ENCODE results near the gene CRABP2. TPM values are rescaled to one million over a fixed set of nuclear protein-coding genes. Genes with fewer than 3 reads are reported as not detected.

CRABP2 gene
- total and polyA plus RNA-seq, 2 donors (not counting 1 experiment from before 2014, with no cell fraction given): 0.89 to 1.2 TPM

DNA sequence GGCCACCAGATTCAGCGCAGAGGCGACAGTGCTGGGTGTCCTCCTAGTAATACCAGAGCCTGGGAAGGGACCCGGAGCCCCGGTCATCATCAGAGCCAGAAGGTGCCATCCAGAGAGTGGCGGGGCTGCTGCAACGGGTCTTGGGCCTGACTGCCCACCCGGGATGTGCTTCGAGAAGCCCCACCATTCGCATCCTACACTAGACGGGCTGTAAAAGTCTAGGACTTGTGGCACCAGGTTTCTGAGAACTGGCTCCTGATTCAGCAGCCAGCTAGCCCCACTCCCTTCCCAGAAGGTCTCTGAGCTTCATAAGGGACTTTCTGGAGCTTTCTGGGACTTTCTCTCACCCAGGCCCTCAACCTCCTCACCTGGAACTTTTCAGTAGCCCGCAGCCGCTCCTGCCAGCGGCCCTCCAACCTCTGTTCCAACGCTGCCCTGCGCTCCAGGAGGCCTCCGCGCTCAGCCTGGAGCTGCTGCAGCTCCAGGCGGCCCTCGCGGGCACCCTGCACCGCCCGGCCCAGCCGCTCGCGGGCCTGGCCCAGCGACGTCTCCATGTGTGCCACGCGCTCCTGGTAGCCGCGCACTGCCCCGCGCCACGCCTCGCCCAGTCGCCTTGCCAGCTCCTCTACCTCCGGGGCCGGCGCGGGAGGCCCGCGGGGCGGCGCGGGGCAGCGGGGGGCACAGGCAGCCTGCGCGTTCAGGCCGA, 29.1 kb downstream of the CRABP2 start:
- peaks cover 14% of the 10 kb centered on the region for H3K4me1 Mint-ChIP-seq
- WGBS (ENCODE audit: insufficient coverage): 30% methylated on average over 49 of the region's 49 CpGs
- CTCF ChIA-PET: interaction anchor here (0.9 to 8.5 kb wide), 10 partner anchors 11 to 291 kb away, joined by 3 to 102 read pairs (median 8); partner anchors contain the start of gene CRABP2
- H3K4me3 Mint-ChIP-seq: no peak overlapping the region
- peaks cover 0 to 7% (median 0%) of the 10 kb centered on the region in 3 donors for H3K9me3 ChIP-seq (ENCODE audit: control extremely low read depth in 1 of 3, control insufficient read depth in 2 of 3, insufficient read depth in 1 of 3, low read length in 2 of 3)
- H3K27me3 ChIP-seq (replicated peaks in 1 of 4; ENCODE audit: control extremely low read depth in 1 of 4, control insufficient read depth in 3 of 4, insufficient read depth in 4 of 4, low read length in 3 of 4): peaks cover 0 to 72% (median 43%) of the 10 kb centered on the region in 4 experiments
- peaks cover 17 to 20% of the 10 kb centered on the region in 2 donors for H3K4me1 ChIP-seq (ENCODE audit: control insufficient read depth in 2 of 2, insufficient read depth in 2 of 2, low read length in 2 of 2)
- DNase-seq (no peak), ATAC-seq (ENCODE audit: low read depth) (no peak)
- peak overlapping the region; percentile 62 for H3K4me2 ChIP-seq (replicated peaks; ENCODE audit: low read depth, low read length, poor library complexity, severe bottlenecking)
- POLR2A ChIA-PET: interaction anchor here (0.5 kb wide), 1 partner anchor 27 kb away, joined by 6 read pairs; no protein-coding TSS in a partner anchor
- H3K36me3 ChIP-seq (replicated peaks in 1 of 2; ENCODE audit: control extremely low read depth in 1 of 2, control insufficient read depth in 1 of 2, extremely low read depth in 1 of 2, insufficient read depth in 2 of 2, low read length in 1 of 2): no peaks in the 10 kb centered on the region
- no peak overlapping the region for H3K27ac ChIP-seq (ENCODE audit: low read length in 2 of 2)
- no peak overlapping the region for H3K4me3 ChIP-seq (ENCODE audit: control extremely low read depth in 1 of 5, extremely low read depth in 1 of 5, insufficient read depth in 1 of 5, low read depth in 2 of 5, low read length in 4 of 5)
- H3K27me3 Mint-ChIP-seq: peaks cover 59% of the 10 kb centered on the region
- no peaks in the 10 kb centered on the region for H3K9me3 Mint-ChIP-seq (ENCODE audit: insufficient read depth)
- no peak overlapping the region for H3K27ac Mint-ChIP-seq
- no peaks in the 10 kb centered on the region for H4K20me1 ChIP-seq (ENCODE audit: control insufficient read depth, insufficient read depth, low read length, poor library complexity, severe bottlenecking)
- H3K79me2 ChIP-seq (ENCODE audit: control insufficient read depth, insufficient read depth, low read length): no peaks in the 10 kb centered on the region
- no peak overlapping the region for H3K9ac ChIP-seq (ENCODE audit: low read length)
- H2AFZ ChIP-seq (ENCODE audit: insufficient read depth, low read depth, low read length, poor library complexity, severe bottlenecking): peak overlapping the region; percentile 58
- TF ChIP-seq, protein P1, sequence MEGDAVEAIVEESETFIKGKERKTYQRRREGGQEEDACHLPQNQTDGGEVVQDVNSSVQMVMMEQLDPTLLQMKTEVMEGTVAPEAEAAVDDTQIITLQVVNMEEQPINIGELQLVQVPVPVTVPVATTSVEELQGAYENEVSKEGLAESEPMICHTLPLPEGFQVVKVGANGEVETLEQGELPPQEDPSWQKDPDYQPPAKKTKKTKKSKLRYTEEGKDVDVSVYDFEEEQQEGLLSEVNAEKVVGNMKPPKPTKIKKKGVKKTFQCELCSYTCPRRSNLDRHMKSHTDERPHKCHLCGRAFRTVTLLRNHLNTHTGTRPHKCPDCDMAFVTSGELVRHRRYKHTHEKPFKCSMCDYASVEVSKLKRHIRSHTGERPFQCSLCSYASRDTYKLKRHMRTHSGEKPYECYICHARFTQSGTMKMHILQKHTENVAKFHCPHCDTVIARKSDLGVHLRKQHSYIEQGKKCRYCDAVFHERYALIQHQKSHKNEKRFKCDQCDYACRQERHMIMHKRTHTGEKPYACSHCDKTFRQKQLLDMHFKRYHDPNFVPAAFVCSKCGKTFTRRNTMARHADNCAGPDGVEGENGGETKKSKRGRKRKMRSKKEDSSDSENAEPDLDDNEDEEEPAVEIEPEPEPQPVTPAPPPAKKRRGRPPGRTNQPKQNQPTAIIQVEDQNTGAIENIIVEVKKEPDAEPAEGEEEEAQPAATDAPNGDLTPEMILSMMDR (IDR thresholded peaks at IDR 0.05): no peak
- no peak for TF ChIP-seq EZH2 (IDR thresholded peaks at IDR 0.05; ENCODE audit: borderline replicate concordance, insufficient read depth, low read depth, low read length, poor library complexity, severe bottlenecking)
- intact Hi-C loops (cut with micrococcal nuclease): no loop called here
